Measurements from ENCODE around the gene FNBP1L. TPM values are rescaled to one million over a fixed set of nuclear protein-coding genes. Genes with fewer than 3 reads are reported as not detected.

The FNBP1L gene
- total RNA-seq, 1 experiment from 2014 or later: 119 TPM

DNA sequence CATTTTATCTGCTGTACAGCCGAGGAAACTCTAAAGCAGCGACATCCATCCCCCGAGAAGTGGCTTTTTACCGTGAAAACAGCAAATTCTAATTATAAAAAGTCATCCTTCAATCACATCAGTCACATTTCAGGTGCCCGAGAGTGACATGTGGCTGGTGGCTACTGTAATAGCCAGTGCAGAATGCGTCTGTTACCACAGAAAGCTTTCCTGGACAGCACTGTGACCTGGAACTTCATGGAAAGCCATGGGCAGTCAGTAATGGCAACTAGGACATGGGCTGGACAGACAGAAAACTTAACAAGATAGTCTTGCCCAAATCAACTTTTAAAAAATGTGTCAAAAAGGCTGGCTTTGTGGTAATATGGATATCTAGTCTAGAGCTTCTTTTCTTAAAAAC, 127.1 kb downstream of the FNBP1L start:
- H3K27ac ChIP-seq (ENCODE audit: insufficient read length, low read depth, low read length): no peak overlapping the region

More for the DNA sequence above, 127.1 kb downstream of the FNBP1L start:
- Histone ChIP-seq H2BK120ac (ENCODE audit: low read depth, low read length, poor library complexity, severe bottlenecking) (no peak overlapping the region), H2BK15ac (ENCODE audit: low read depth, low read length) (no peak overlapping the region), H2BK5ac (ENCODE audit: insufficient read length, low read length) (no peak overlapping the region), H3K27me3 (ENCODE audit: insufficient read depth, low read length) (no peaks in the 10 kb centered on the region), H3K4ac (ENCODE audit: low read depth, low read length) (no peak overlapping the region), H4K20me1 (ENCODE audit: control insufficient read depth, insufficient read depth, insufficient read length) (no peaks in the 10 kb centered on the region), H3K4me2 (ENCODE audit: insufficient read depth, insufficient read length, low read length) (no peak overlapping the region), H3K18ac (ENCODE audit: insufficient read length, low read depth, low read length) (no peak overlapping the region), H3K23me2 (ENCODE audit: insufficient read length, low read depth, low read length, poor library complexity, severe bottlenecking) (no peaks in the 10 kb centered on the region), H3K4me1 (ENCODE audit: insufficient read depth, low read length) (peaks cover 7% of the 10 kb centered on the region; the same call in 1 of the 2 replicates), H3K9ac (ENCODE audit: extremely low read depth, insufficient read length, low read length) (no peak overlapping the region), H3K14ac (ENCODE audit: insufficient read depth, low read length) (no peak overlapping the region), H4K8ac (replicated peaks; ENCODE audit: insufficient read length, low read depth, low read length) (no peak overlapping the region), H2BK20ac (ENCODE audit: low read depth, low read length, poor library complexity, severe bottlenecking) (no peak overlapping the region), H3K79me2 (ENCODE audit: insufficient read depth, low read length) (no peaks in the 10 kb centered on the region), H3K9me3 (ENCODE audit: control insufficient read depth, low read depth, low read length) (no peaks in the 10 kb centered on the region), H2AK5ac (ENCODE audit: insufficient read length, low read length) (no peak overlapping the region), H2AFZ (ENCODE audit: low read length) (no peak overlapping the region), H3K23ac (ENCODE audit: insufficient read length, low read depth, low read length) (no peak overlapping the region), H3T11ph (ENCODE audit: low read length) (no peak overlapping the region), H2BK12ac (ENCODE audit: insufficient read length, low read depth, low read length) (no peak overlapping the region), H4K5ac (ENCODE audit: insufficient read length, low read depth, low read length) (no peak overlapping the region), H4K91ac (ENCODE audit: insufficient read length, low read depth, low read length) (no peak overlapping the region), H3K79me1 (ENCODE audit: insufficient read depth, low read depth, low read length, poor library complexity, severe bottlenecking) (no peaks in the 10 kb centered on the region), H3K56ac (ENCODE audit: insufficient read length, low read depth, low read length) (no peak overlapping the region)
- Mint-ChIP-seq H3K4me1 (peaks cover 25 to 27% of the 10 kb centered on the region in 2 experiments), H3K36me3 (ENCODE audit: insufficient read depth in 1 of 3, low read depth in 3 of 3) (peaks cover 5 to 36% (median 14%) of the 10 kb centered on the region in 3 experiments; a peak in 4 of 7 replicates), H3K27ac (peak overlapping the region in 2 of 3 experiments; percentile 22 to 70; a peak in 4 of 7 replicates), H3K9me3 (no peaks in the 10 kb centered on the region), H3K4me3 (no peak overlapping the region), H3K27me3 (ENCODE audit: low read depth) (no peaks in the 10 kb centered on the region)
- no CpG with 5 or more reads among the region's 6 CpGs for WGBS (ENCODE audit: extremely low coverage, insufficient read length, low lambda C conversion rate)
- TF ChIP-seq, protein P1, sequence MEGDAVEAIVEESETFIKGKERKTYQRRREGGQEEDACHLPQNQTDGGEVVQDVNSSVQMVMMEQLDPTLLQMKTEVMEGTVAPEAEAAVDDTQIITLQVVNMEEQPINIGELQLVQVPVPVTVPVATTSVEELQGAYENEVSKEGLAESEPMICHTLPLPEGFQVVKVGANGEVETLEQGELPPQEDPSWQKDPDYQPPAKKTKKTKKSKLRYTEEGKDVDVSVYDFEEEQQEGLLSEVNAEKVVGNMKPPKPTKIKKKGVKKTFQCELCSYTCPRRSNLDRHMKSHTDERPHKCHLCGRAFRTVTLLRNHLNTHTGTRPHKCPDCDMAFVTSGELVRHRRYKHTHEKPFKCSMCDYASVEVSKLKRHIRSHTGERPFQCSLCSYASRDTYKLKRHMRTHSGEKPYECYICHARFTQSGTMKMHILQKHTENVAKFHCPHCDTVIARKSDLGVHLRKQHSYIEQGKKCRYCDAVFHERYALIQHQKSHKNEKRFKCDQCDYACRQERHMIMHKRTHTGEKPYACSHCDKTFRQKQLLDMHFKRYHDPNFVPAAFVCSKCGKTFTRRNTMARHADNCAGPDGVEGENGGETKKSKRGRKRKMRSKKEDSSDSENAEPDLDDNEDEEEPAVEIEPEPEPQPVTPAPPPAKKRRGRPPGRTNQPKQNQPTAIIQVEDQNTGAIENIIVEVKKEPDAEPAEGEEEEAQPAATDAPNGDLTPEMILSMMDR (conservative IDR thresholded peaks at IDR 0.05): no peak
- no peak for DNase-seq
